Right ventricle myocardium superior (tissue), 1 donor: ENCODE data around the gene LSP1. TPM values are rescaled to one million over a fixed set of nuclear protein-coding genes. Genes with fewer than 3 reads are reported as not detected.
"Not testable (repeated sequence)": the region's sequence is repeated elsewhere in the genome, so short reads cannot be mapped to it uniquely, and the experiment has no call there.

ENCODE experiments used
- ATAC-seq: fragments of 200-7000 bp; cut with Tn5 transposase; one replicate; pipeline ENCODE4 v1.9.1; 2020; ENCODE audit warnings: mild to moderate bottlenecking; ENCODE audit not compliant: poor library complexity
- DNase-seq: peaks from one replicate; pipeline ENCODE4 v3.0.0-alpha.2; 2020
- intact Hi-C: fragments of 100-400 bp; cut with DNase I; formaldehyde crosslinking; loops from one replicate; pipeline ENCODE4 v1.11.2; 2022
- microRNA-seq: library from miRNA; unstranded; fragments of <30 nt; microRNA quantifications from one replicate; pipeline ENCODE4 v1.2.0, GENCODE V29; 2020
- total RNA-seq: library from RNA; stranded (reverse); fragmentation: NEBNext Ultra II Directional; extraction: Animal tissue kit (Norgen Biotek cat#: 25700); gene quantifications from one replicate; pipeline ENCODE4 v1.2.1, GENCODE V29; 2021
- donor health status: DM: no; HTN: yes; CAD: no; lungs with severe emphysema.

LSP1 gene
- total RNA-seq, 1 donor from 2014 or later: 23.0 TPM

DNA sequence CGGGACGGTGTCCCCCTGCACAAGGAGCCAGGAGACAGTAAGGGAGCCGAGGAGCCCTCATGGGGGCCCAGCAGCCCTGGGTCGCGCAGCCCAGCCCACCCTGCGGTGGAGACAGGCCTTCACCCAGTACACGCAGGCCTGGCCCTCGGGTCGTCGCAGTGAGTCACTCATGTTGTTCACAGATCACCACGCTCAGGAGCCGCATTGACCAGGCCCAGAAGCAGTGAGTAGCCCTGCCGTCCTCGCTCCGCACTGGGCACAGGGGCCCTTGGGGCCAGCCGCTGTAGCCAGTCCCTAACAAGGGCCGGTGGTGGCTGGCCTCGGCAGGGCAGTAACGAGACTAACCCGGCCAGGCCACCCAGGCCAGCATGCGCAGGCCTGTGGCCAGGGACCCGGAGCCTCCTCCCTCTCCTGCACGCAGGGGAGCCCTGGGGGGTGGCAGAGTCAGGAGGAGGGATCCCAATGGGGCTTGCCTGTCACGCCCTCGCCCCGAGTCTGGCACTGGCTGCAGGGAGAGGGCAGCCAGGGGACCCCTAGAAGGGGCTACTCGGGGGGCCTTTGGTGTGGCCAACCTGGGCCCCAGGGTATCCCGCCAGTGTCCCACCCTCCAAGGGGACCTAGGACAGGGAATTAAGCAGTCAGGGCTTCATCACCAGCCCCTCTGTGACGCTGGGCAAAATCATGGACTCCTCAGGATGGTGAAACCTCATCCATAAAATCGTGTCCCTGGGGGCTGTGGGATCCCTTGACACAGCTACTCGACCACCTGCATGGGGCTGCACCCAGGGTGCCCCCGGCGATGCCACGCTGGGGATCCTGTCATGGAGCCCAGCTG is 84.1 kb downstream of the LSP1 start:
- peak; percentile 38 for DNase-seq
- ATAC-seq: no peak
- intact Hi-C loops: loop anchor here (5.0 kb wide), 1 partner anchor 35 kb away; no protein-coding TSS in a partner anchor

- ATAC-seq (no peak), DNase-seq (no peak)
- intact Hi-C loops: loop anchor here (1.0 to 5.0 kb wide), 2 partner anchors 23 to 35 kb away; no protein-coding TSS in a partner anchor
Observed at GRCh38 chr11:1937616-1938342, 84.9 kb downstream of the LSP1 start.

DNA sequence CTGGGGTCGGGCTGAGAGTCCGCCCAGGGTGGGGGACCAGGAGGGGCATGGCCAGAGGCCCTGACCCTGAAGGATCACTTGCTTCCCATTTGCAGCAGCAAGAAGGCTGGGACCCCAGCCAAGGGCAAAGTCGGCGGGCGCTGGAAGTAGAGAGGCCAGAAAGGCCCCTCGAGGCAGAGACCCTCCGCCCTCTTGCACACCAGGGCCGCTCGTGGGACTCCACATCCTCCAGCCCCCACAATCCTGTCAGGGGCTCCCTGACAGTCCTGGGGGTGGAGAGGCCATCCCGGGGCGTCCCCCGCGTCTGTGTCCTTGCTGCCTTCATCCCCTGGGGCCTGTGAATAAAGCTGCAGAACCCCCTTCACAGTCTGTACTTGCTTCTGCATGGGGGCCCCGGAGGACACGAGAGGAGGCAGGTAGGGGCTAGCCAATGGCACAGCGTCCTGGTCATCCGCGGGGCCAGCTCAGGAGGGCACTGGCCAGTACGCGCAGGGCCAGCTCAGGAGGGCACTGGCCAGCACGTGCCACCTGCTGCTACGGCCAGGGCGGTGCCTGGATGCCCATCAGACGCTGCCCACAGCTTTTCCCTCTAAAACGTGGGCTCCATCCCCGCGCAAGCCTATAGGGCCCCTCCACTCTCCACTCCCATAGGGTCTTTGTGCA is 85.6 kb downstream of the LSP1 start:
- ATAC-seq (no peak), DNase-seq (peak; percentile 40)
- intact Hi-C loops: loop anchor here (1.0 to 5.0 kb wide), 2 partner anchors 24 to 36 kb away; no protein-coding TSS in a partner anchor

- ATAC-seq: no peak
- intact Hi-C loops: loop anchor here (5.0 kb wide), 1 partner anchor 37 kb away; no protein-coding TSS in a partner anchor
- no peak for DNase-seq
Observed at GRCh38 chr11:1939006-1939625, 86.2 kb downstream of the LSP1 start.

DNA sequence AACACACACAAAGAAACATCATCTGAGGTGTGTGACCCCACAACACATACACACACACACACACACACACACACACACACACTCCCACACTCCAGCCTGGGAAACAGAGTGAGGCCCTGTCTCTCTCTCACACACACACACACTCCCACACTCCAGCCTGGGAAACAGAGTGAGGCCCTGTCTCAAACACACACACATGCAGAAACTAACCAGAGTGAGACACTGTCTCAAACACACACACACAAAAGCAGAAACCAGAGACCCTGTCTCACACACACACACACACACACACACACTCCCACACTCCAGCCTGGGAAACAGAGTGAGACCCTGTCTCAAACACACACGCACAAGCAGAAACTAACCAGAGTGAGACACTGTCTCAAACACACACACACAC is 86.9 kb downstream of the LSP1 start:
- DNase-seq: peak; percentile 20
- intact Hi-C loops: loop anchor here (5.0 kb wide), 1 partner anchor 37 kb away; no protein-coding TSS in a partner anchor

More for the DNA sequence above, 86.9 kb downstream of the LSP1 start:
- not testable (repeated sequence) for ATAC-seq

Small RNAs within 50 kb of the gene (microRNA-seq; reads per million reads assigned to microRNA genes)
- not detected for gene MIR4298
- gene MIR7847: not detected

Other genes with a start within 250 kb of the LSP1 start
- gene KRTAP5-3, start 244.6 kb upstream of the LSP1 start, total RNA-seq: not detected
- not detected for gene KRTAP5-4, start 230.9 kb upstream of the LSP1 start, total RNA-seq
- not detected for gene KRTAP5-5, start 223.3 kb upstream of the LSP1 start, total RNA-seq
- gene KRTAP5-6, start 155.9 kb upstream of the LSP1 start, total RNA-seq: not detected
- gene IFITM10, start 102.5 kb upstream of the LSP1 start, total RNA-seq: 1.1 TPM
- gene CTSD, start 89.2 kb upstream of the LSP1 start, total RNA-seq: 986 TPM
- not detected for gene SYT8, start 18.1 kb upstream of the LSP1 start, total RNA-seq
- gene TNNI2, start 14.1 kb upstream of the LSP1 start, total RNA-seq: not detected
- 5.8 TPM for gene PRR33, start 38.8 kb downstream of the LSP1 start, total RNA-seq
- gene TNNT3, start 66.6 kb downstream of the LSP1 start, total RNA-seq: 35.7 TPM
- gene MRPL23, start 94.2 kb downstream of the LSP1 start, total RNA-seq: 99.3 TPM
- gene H19, start 144.8 kb downstream of the LSP1 start, total RNA-seq: 420 TPM